GM21825 (cell line): Measurements from ENCODE around the gene SKA1.
"Not testable (repeated sequence)": the region's sequence is repeated elsewhere in the genome, so short reads cannot be mapped to it uniquely, and the experiment has no call there.

ENCODE experiments used
- ATAC-seq: cut with Tn5 transposase; IDR thresholded peaks from one replicate; pipeline ENCODE4 v1.9.1; 2021; ENCODE audit warnings: mild to moderate bottlenecking, moderate library complexity; ENCODE audit not compliant: unreplicated experiment

SKA1 gene

DNA sequence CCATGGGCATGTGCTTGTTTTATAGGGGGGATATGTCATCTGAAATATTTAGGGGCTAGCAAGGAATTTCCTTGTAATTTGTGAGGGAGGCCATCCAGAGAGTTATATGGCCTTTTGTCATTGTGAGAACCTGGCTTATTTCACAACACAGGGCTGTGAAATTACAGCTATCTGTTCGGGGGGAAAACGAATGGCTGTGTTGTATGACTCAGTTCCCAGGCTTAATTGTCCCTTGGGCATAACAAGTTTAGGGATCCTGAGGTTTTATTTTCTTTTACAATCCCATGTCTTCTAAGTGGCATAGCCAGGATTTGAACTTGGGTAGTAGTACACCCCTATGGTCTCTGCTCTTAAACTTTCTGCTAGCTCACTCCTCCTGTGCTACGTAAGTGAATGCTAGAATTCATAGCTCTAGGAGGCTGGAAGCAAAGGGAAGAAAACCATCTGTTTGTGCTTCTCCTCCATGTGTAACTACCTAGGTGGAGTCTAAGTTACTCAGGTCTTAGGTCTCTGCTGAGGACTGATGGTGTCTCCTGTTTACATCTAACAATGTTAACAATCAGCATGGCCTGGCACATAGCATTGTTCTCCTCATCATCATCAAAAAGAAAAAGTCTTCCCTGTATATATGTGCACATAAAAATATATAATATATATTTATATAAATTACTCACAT is 53.8 kb downstream of the SKA1 start:
- no peak for ATAC-seq

DNA sequence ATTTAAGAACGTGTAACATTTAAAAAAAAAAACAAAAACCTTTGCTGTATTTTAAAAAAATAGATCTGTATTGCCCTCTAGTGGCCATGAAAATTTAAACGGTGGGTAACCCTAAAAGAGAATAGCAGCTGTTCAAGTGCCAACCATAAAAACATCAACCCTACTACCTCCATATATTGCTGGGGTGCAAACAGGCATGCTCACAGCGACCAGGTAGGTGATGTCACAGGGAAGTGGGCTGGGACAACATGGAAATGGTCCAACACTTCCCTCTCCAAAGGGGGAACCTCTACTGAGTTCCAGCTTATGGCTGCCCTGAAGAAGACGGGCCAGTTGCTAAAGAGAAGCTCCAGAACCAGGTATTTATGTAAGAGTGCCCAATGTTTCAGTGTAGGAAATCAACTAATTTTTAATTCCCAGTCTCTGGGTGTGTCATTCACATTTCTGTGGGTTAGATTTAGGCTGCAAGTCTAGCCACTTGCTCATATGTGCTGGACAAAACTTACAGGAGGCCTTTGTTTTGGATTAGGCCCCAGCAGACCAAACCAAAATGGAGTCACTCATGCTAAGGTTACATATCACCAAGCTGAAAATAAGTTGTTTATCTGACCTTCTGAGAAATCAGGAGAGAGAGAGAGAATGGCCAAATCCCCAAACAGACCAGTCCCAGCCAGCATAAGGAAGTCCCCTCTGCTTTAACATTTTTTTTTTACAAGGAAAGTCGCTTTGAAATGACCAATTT is 54.5 kb downstream of the SKA1 start:
- no peak for ATAC-seq

DNA sequence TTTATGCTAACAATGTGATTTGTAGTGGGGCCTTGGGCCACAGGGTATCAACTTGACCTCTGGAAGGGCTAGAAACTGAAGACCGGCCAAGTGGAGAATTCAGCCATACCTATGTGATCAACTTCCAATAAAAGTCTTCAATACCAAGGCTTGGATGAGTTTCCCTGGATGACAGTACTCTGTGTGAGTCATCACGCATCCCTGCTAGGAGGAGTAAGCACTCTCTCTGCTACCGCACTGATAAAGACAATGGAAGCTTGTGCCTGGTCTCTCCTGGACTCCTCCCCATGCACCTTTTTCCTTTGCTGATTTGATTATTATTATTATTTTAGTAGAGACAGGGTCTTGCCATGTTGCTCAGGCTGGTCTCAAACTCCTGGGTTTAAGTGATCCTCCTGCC is 58.1 kb downstream of the SKA1 start:
- no peak for ATAC-seq

DNA sequence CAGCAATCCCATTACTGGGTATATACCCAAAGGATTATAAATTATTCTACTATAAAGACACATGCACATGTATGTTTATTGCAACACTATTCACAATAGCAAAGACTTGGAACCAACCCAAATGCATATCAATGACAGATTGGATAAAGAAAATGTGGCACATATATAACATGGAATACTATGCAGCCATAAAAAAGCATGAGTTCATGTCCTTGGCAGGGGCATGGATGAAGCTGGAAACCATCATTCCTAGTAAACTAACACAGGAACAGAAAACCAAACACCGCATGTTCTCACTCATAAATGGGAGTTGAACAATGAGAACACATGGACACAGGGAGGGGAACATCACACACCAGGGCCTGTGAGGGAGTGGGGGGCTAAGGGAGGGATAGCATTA is 61.9 kb downstream of the SKA1 start:
- not testable (repeated sequence) for ATAC-seq

DNA sequence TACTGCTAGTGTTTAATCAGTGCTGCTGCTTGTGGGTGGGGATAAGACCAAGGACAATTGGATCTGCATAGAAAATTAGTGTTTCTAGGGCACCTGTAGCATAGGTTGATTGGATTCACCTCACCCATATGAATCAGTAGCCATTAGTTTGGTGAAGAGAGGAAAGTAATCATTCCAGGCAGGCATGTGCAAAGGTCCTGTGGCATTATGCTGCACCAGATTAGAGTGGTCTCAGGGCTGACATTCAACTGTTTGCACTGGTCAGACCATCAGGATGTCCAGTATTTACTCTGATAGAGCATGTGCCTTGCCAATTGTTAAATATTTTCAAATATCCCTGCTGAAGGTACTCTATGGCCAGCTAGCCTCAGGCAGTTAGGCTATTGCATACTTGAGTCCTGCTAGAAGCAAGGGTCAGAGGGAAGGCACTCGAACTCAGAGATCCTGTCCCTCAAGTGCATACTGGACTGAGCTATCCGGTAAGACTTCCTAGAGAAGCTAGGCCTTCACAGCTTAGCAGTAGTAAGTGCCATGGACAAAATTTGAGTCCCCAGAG is 64.7 kb downstream of the SKA1 start:
- no peak for ATAC-seq

DNA sequence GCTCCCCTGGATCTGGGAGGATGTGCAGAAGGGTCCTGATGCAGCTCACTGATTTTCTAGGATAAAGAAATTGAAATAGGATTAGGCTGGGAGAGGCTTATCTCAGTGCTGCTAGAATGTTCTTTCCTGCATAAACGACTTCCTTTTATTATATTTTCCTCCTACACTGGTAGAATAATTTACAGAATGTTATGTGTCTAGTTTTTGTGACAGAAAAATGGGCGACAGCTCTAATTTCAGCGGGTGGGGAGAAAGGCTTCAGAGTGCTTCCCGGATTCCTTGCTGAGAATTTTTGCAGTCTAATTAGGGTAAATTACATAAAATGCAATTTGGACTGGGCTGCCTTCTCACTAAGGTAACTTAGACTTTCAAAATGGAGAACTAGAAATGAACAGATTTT is 66.2 kb downstream of the SKA1 start:
- ATAC-seq, result no peak

DNA sequence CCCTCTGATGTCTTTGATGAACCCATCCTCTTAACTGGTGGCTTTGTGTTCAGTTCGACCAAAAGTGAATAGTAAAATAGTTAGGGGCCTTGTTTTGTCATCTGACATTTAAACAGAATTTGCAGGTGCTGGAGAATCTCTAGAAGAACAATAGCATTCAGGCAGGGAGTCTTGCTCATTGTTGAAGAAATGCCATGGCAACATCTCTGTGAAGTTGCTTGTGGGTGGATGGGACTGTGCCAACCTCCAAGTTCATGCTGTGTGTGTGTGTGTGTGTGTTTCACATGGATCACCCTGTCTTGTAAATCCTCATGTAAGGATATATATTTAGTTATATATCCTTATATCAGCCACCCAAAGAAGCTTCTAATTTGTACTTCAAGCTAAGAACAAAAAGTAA is 66.7 kb downstream of the SKA1 start:
- no peak for ATAC-seq
